HG03342 (cell line): Measurements from ENCODE around the gene RNF187.
"Not testable (repeated sequence)": the region's sequence is repeated elsewhere in the genome, so short reads cannot be mapped to it uniquely, and the experiment has no call there.

Experiments used
- ATAC-seq: cut with Tn5 transposase; IDR thresholded peaks from one replicate; pipeline ENCODE4 v1.9.1; 2021; ENCODE audit warnings: mild to moderate bottlenecking, moderate library complexity; ENCODE audit not compliant: unreplicated experiment

The RNF187 gene

DNA sequence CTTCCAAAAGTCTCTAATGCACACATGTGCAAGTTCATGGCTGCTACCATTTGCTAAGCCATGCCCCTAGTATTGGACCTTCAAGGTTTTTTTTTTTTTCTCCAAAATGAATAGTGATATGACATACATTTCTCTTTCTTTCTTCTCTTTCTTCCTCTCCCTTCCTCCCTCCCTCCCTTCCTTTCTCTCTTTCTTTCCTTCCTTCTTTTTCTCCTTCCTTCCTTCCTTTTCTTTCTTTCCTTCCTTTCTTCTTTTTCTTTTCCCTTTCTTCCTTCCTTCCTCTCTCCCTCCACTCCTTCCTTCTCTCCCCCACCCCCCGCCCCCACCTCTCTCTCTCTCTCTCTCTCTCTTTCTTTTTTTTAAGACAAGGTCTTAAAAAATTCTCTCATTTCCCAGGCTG lies 3.4 kb upstream of the RNF187 start:
- no peak for ATAC-seq

- peak; percentile 50 for ATAC-seq
Observed at GRCh38 chr1:228486596-228487335, 416 bp upstream of the RNF187 start.

GRCh38 chr1:228488125-228488817 lies 1.1 kb downstream of the RNF187 start:
- no peak for ATAC-seq

GRCh38 chr1:228488818-228489674 lies 1.9 kb downstream of the RNF187 start:
- ATAC-seq, result no peak

- ATAC-seq, result no peak
Observed at GRCh38 chr1:228490120-228491078, 3.2 kb downstream of the RNF187 start.

DNA sequence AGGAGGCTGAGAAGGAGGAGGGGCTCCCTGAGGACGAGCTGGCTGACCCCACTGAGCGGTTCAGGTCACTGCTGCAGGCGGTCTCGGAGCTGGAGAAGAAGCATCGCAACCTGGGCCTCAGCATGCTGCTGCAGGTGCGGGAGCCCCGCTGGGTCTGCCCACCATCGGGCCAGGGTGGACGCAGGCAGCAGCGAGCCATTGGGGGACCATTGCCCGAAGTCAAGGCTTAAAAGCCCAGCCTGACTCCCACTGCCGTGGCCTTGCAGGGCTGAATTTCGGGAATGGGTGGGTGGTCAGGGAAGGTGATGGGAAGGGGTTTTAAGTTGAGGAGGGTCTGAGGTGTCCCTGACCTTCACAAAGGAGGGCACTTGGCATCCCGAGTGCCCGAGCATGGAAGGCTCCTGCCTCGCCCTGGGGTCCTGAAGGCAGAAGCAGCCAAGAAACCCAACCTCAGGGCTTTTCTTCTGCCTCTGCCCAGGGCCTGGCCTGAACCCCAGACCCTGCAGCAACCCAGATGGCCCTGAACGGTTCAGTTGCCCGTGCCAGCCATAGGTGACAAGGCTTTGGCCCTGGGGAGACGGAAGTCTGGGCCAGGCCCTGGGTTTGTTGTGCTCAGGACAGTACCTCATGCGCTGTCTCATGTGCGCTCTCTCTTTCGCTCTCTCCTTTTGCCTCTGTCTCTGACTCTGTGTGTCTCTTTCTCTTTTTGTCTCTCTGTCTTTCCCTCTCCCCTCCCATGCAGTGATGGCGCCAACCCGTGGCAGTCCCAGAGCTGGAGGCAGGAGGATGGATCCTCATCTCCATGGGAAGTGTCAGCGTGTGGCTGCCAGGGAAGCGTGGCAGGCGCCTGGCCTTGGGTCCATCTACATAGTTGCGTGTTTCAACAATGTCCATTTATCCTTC lies 6.2 kb downstream of the RNF187 start:
- no peak for ATAC-seq

- ATAC-seq, result no peak
Observed at GRCh38 chr1:228494044-228494353, 6.8 kb downstream of the RNF187 start.

DNA sequence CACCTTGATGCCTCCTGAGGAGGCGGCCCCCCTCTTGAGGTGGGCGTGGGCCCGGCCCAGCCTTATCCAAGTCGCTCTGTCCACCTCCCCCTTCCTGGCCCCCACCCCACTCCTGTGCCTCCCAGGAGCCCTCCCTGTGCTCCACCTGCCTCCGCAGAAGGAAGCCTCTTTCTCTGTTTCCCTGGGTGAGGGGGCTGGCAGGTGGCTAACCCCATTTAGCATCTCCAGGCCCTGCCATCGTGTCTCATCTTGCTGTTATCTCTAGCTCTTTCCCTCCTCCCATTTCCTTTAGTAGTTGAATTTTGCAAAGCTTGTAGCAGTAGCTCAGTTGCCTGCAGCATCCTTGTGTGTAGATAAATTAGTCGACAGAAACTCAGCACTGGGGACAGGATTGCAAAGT lies 7.2 kb downstream of the RNF187 start:
- no peak for ATAC-seq

GRCh38 chr1:228494970-228495853 lies 8.0 kb downstream of the RNF187 start:
- no peak for ATAC-seq

GRCh38 chr1:228496084-228496483 lies 8.9 kb downstream of the RNF187 start:
- no peak for ATAC-seq

GRCh38 chr1:228496494-228496893 lies 9.3 kb downstream of the RNF187 start:
- no peak for ATAC-seq

DNA sequence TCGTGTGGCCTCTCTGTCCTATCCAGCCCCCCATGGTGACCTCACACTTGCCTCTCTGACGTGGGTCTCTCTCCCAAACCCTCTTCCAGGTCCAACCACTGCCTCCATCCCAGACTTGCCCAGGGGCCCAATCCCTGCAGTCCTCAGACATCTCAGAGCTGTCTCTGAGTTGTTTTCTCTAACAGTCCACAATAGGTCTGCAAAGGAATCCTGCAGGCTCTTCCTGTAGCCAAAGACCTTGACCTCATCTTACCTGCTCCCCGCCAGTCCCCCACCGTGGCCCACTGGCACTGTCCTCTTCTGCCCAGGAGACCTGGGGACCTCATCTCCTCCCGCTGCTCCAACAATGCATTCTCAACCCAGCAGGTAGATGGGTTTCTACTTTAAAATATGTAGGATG lies 10.0 kb downstream of the RNF187 start:
- ATAC-seq, result no peak

GRCh38 chr1:228497817-228498216 lies 10.6 kb downstream of the RNF187 start:
- ATAC-seq, result no peak

- ATAC-seq, result peak; percentile 46
Observed at GRCh38 chr1:228500143-228500734, 13.1 kb downstream of the RNF187 start.

- ATAC-seq, result peak; percentile 94
Observed at GRCh38 chr1:228500901-228501871, 14.0 kb downstream of the RNF187 start.

GRCh38 chr1:228502522-228502921 lies 15.3 kb downstream of the RNF187 start:
- no peak for ATAC-seq

- not testable (repeated sequence) for ATAC-seq
Observed at GRCh38 chr1:228505944-228506343, 18.8 kb downstream of the RNF187 start.
